ENCODE measurements around the gene ZNF215.
"Not testable (repeated sequence)": the region's sequence is repeated elsewhere in the genome, so short reads cannot be mapped to it uniquely, and the experiment has no call there.

Gene ZNF215

DNA sequence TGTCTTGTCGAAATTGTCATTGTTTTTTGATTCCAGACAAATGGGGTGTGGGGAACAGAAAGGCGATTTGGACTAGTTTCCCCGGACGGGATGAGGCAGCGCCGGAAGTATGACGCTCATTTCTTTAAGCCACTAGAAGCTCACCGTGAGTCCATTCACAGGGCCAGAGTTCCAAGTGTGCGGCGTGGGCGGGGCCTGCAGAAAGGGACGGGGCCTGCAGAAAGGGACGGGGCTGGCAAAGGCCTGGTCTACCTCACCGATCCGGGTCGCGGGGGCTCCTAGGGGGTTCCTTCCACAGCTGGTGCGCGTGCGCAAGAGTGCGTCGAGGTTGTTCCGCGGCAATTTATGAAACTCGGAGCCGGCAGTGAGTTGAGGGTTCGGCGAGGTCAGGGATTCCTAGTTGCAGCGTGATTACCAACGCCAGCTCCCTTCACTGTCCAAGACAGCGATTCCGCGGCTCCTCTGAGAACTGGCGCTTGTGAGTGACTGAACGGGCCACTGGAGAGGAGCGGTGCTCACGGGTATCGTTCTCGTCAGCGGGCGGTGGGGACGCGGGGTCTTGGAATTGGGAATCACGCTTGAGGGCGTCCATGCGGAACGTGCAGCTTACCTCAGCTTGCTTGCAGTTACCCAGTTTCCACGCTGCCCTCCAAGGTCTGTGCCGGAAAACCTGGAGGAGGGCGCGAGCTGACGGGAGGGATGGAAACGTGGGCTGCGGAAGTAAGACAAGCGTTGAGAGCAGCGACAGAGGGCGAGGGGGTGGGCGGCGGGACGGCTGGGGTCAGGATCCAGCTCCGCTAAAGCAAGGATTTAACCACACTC is at the start of gene ZNF215:
ZNF215 (plus strand) TSS at position 219 of the 822 bp plus-strand sequence. CDS start 5,847 bp downstream, outside the sequence.
- DNase-seq = no peak

DNA sequence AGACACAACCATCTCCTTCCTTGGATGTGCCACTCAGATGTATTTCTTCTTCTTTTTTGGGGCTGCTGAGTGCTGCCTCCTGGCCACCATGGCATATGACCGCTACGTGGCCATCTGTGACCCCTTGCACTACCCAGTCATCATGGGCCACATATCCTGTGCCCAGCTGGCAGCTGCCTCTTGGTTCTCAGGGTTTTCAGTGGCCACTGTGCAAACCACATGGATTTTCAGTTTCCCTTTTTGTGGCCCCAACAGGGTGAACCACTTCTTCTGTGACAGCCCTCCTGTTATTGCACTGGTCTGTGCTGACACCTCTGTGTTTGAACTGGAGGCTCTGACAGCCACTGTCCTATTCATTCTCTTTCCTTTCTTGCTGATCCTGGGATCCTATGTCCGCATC is 49.3 kb upstream of the ZNF215 start:
- no peak for DNase-seq

DNA sequence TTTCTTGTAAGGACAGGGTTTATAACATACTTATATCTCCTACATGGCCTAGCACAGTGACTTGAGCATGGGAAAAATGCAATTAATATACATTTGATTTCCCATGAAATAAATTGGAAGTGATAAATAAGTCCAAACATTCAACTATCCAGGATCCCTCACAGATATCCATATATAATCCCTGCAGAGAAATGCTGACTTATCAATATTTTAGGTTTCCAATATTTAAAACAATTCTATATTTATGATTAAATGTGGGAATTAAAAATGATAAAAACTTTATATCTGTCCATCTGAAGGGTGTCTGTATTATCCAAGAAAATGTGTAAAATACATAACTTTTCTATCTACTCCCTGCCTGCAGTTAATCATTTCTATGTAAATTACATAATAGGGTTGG is 43.5 kb upstream of the ZNF215 start:
- no peak for DNase-seq

DNA sequence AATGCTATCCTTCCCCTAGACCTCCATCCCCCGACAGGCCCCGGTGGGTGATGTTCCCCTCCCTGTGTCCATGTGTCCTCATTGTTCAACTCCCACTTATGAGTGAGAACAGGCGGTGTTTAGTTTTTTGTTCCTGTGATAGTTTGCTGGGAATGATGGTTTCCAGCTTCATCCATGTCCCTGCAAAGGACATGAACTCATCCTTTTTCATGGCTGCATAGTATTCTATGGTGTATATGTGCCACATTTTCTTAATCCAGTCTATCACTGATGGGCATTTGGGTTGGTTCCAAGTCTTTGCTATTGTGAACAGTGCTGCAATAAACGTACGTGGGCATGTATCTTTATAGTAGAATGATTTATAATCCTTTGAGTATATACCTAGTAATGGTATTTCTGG is 38.5 kb upstream of the ZNF215 start:
- DNase-seq = not testable (repeated sequence)

DNA sequence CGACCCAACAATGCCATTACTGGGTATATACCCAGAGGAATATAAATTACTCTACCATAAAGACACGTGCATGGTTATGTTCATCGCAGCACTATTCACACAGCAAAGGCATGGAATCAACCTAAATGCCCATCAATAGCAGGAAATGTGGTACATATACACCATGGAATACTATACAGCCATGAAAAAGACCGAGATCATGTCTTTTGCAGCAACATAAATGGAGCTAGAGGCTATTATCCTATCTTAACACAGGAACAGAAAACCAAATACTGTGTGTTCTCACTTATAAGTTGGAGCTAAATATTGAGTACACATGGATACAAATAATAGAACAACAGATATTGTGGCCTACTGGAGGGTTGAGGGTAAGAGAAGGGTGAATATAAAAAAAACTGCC is 37.4 kb upstream of the ZNF215 start:
- DNase-seq = no peak

DNA sequence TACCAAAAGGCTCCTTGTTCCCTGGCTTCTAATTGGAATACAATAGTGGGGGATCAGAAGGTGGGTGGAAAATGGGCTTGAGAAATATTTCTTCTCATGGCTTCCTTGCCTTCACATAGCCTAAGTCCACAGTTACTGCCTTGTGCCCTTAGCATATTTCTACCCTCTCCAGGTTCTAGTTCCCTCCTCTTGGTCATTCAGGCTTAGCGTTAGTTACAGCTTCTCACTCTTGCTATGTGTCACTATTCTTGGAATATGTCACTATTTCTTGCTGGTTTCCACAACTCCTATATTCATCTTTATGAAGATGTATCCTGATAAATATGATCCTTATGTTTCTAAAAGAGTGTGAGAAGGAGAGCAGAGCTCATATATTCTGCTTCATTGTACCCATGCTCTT is 36.4 kb upstream of the ZNF215 start:
- no peak for DNase-seq

DNA sequence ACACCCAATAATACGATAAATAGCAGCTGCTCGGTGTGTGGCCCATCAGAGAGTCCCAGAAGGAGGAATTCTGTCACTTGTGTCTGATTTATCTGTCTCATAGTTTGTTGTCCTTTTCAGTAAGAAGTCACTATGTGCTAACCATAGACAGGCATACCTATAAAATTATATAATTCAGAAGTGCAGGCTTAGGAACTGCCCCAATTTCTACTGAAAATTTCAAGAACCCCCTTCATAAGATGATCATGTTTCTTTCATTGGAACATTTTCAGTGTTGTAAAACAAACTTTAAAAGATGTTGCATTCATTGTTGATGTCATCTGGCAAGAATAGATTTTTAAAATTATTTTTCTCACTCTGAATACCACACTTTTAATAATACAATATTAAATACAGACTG is 33.8 kb upstream of the ZNF215 start, which contains the start of gene OR2D2:
OR2D2 (minus strand) TSS at position 101 of the 400 bp plus-strand sequence; CDS start at position 101, 0 bp downstream.
- DNase-seq = no peak

DNA sequence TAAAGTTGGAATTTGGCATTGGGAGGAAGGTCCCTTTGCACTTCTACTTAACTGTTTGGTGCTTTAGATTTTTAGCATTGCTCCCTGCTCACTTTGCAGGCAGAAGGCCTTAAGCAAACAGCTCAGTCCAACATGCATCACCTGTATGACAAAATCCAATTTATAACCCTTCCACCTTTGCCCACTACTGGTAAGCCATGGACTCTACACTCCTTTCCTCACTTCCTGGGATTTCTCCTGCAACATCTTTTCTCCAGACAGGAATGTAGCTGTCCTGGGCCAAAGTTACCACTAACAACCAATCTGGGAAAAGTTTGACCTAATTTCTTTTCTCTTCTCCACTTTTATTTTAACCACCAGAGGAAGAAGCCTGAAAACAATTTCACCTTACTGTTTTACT is 32.1 kb upstream of the ZNF215 start:
- DNase-seq = no peak

DNA sequence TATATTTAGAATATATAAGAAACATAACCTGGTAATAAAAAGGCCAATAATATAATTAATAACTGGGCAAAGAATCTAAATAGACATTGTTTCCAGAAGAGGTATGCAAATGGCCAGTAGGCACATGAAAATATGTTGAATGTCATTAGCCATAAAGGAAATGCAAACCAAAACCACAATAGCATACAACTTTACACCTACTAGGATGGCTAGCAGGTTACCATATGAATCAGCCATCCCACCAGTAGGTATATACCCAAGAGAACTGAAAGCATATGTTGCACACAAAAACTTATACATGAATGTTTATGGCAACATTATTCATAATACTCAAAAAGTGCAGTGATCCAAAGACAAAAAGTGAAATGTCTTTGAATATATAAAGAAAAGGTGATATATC is 31.2 kb upstream of the ZNF215 start:
- no peak for DNase-seq

DNA sequence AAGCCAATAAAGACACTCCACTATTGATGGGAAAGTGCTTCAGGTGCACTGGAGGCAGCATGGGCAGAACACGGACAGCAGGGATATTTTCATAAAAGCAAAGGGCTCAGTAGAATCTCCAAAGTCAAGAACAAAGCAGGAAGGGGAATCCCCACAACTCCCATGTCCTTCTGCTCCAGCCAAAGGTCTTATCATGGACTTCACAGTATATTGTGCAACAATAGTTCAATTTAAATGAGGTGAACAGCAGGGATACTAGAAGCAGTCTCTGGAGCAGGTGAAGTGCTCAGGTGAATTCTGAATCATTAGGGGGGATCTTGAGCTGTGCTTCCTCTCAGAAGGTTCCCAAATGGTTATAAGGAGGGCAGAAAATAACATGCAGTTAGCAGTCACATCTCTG is 27.3 kb upstream of the ZNF215 start:
- DNase-seq = no peak

DNA sequence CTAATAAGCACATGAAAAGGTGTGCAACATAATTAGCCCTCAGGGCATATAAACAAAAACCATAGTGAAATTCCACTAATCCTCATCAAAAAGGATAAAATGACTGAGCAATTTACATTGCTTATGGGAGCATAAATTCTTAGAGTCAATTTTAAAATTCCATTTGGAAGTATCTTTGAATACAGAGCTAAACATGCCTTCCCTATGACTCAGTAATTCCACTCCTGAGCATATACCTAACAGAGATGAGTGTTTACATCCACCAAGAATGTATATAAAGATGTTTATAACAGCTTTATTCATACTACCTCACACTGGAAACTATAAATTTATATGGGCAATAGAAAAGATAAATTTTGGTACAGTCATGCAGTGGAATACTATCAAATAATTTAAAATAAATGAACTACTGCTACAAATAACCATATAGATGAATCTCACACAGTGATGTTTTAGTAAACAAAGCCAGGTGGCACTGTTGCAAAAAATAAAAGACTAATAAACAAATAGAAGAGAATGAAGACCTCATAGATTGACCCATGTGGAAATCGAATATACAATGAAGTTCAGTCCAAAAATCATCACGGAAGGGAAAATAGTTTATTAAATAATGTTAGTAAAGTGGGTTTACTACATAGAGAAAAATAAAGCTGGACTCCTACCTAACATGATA is 25.8 kb upstream of the ZNF215 start:
- DNase-seq = no peak

DNA sequence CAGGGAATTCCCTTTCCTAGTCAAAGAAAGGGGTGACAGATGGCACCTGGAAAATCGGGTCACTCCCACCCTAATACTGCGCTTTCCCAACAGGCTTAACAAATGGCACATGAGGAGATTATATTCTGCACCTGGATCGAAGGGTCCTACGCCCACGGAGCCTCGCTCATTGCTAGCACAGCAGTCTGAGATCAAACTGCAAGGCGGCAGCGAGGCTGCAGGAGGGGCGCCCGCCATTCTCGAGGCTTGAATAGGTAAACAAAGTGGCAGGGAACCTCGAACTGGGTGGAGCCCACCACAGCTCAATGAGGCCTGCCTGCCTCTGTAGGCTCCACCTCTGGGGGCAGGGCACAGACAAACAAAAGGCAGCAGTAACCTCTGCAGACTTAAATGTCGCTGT is 21.4 kb upstream of the ZNF215 start:
- DNase-seq = not testable (repeated sequence)

DNA sequence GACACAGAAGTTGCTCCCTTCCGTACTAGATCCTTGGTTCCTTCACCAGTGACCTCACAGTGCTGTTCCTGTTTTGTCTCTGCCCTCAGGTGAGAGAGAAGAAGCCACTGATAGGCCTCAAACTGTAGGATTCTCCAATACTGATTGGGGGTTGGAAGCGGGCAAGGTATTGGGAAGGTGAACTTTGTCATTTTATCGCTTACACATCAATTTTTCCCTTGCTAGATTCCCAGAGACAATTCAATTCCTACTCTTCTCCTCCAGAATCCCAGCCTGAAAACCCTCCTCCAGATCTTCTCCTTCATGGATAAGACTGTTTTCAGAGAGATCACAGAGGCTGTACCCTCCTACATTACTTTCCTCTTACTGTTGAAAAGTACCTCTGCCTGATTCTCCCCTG is 14.8 kb upstream of the ZNF215 start:
- no peak for DNase-seq

DNA sequence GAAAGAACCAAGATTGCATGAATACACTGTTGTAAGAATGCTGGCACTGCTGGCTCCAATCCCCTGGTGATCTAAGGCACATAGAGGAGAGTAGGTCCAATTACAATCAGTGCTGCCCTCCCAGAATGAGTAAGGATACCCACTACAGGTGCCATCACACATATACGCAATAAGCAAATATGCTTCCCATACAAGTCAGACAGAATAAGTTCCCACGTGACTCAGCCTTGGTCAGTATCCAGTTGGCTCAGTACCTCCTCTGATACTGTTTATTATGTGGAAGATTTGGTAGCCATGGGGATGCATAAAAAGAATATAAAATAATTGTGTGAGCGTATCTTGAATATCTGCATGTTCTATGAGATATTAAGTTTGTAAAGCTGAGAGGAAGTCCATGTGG is 14.3 kb upstream of the ZNF215 start:
- no peak for DNase-seq

DNA sequence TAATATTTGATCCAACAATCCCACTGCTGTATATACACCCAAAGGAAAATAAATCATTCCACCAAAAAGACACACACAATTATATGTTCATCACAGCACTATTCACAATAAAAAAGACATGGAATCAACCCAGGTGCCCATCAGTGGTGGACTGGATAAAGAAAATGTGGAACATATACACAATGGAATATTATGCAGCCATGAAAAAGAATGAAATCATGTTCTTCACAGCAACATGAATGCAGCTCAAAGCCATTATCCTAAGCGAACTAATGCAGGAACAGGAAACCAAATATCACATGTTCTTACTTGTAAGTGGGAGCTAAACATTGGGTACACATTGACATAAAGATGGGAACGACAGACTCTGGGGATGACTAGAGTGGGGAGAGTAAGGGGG is 6.5 kb upstream of the ZNF215 start:
- no peak for DNase-seq

DNA sequence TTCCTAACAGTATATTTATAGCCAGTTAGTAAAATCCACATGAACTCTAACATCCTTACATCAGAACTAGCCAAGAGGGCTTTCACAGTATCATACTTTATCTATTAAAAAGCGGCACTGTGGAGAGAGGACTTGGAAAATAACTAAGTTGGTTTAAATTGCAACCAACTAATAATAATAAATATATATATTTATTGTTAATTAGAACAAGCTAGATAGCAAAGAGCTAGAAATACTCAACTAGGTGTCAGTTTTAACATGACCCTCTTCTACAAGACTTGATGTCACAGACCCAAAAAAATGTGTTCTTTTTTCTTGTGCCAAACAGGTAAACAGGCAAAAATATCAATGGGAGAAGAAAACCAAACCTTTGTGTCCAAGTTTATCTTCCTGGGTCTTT is 5.5 kb upstream of the ZNF215 start, which contains the start of gene OR2D3:
OR2D3 (plus strand) TSS at position 301 of the 400 bp plus-strand sequence; CDS start at position 301, 0 bp downstream.
- DNase-seq = no peak

DNA sequence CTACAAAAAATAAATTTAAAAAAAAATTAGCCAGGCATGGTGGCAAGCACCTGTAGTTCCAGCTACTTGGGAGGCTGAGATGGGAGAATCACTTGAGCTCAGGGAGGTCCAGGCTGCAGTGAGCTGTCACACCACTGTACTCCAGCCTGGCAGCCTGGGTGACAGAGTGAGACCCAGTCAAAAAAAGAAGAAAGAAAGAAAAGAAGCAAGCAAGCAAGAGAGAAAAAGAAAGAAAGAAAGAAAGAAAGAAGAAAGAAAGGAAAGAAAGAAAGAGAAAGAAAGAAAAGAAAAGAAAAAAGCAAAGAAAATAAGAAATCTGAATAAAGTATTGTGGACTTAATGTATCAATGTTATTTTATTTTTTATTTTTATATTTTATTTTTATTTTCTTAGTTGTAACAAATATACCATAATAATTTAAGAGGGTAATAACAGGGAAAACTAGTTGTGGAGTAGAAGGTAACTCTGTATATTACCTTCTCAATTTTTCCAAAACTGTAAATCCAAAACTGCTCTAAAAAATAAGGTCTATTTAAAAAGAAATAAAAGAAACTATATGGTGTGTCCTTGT is 1.1 kb upstream of the ZNF215 start:
- DNase-seq = no peak

DNA sequence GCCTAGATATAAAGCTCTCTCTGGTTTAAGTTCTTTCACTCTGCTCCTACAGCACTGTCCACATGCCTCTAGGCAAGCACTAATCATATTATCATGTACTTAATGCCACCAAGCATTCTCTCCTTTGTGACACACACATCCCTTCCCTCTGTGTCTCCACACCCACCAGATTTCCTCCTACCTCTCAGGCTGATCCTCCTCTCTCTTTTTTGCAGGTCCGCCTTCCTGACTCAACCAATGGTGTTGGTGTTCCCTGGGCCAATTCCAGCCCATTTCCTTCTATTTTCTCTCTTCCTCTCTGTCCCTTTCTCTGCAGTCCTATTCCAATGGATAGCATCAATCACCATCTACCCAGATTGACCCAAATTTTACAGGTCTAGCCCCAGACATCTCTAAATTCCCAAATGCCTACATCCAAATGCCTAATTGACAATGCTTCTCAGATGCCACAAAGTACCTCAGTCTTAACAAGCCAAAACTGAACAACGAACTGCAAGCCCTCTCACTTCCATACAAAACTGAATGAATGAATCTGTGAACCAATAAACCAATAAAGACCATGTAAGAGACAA is 504 bp upstream of the ZNF215 start:
- no peak for DNase-seq

DNA sequence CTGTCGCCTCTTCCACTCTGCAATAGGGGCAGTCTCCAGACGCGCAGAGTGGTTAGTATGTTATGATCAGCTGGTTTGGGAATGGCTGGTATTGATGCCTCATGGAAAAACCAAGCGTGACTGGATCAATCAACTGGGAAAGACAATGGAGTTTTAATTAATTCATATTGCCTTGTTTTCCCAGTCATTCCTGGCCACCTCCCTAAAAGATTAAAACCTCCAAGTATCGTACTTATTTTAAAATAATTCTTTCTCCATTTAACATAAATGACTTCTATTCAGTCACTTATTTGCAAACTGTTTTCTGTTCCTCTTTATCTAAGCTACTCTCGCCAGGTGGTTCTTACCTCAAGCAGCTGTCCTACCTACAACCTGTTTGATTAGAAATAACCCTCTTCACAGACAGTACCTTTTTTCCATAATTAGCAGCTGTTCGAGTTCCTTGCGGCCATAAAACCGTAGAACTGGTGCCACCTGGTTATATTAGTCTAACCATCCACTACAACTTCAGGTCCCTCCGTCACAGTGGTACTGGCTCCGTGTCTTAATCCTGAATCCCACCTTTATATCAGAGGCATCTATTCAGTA is 898 bp downstream of the ZNF215 start:
- no peak for DNase-seq

DNA sequence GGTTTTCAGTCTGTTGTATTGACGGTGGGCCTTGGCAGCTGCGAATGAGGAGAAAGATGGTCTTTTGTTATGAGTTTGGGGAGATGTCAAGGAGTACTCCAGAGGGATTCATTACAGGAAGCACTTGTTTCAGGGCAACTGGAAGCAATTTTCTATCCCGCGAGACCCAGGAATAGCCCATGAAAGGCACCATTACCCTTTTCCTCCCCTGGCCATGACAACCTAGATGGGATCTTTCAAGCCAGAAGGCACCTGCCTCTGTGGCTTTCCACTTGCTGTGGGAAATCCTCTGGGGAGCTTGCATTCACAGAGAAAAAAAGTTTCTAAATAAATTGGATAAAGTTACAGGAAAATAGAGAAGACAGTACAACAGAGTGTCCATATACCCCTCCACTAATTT is 2.7 kb downstream of the ZNF215 start:
- no peak for DNase-seq

DNA sequence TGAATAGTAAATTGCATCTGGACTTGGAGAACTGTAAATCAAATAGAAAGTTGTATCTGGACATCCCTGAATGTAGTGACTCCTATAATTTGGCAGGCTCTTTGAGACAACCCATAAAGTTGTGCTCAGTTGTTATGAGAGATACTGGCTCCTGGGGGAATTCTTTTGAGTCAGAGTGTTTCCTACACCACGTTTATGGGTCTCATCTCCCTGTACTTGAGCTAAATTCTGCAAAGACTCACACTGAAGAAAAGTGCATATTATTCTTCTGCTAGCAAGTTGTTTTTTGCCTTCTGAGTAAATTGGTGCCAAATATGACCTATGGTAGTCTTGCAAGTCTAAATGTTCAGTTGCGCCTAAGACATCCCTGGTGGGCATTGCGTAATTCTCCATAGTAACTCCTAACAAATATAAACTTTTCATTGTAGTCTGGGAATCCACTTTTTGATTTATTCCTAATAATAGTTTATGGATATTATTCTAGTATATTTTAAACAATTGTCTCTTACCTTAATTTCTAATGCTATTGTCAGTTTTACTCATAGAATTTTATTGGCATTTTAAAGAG is 5.0 kb downstream of the ZNF215 start:
- DNase-seq = no peak

DNA sequence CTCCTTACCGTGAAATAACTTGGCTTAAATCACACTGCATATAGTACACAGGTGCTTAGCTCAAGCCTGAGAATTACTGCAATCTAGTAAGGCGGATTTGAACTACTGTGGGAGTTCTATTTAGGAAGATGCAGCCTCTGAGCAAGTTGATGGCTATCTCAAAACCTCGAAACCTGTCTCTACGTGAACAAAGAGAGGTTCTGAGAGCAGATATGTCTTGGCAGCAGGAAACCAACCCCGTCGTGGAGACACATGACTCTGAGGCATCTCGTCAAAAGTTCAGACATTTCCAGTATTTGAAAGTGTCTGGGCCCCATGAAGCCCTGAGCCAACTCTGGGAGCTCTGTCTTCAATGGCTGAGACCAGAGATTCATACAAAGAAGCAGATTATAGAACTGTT is 5.9 kb downstream of the ZNF215 start:
- no peak for DNase-seq

DNA sequence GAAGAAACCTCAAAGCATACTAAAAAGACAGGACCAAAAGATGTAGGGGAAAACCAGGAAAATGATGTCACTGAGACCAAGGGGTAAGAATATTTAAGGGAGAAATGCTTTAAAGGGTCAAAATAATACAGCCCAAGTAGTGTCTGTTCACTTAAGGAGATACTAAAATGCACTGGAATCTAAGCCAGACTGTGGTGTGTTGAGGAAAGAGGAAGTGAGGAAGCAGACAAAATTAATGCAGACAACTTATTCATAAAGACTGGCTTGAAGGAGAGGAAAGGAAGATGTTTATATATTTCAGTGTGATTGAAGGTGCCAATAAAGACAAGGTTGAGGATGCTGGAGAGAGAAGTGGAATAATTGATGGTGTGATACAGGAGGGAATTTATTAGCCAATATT is 15.7 kb downstream of the ZNF215 start:
- DNase-seq = no peak
